Measurements from ENCODE around the gene R3HCC1L.

Gene R3HCC1L

GRCh38 chr10:98276311-98276710 is 141.9 kb downstream of the R3HCC1L start:
- no peak for DNase-seq (ENCODE audit: low read depth in 2 of 2)

GRCh38 chr10:98285416-98285815 is 151.0 kb downstream of the R3HCC1L start:
- no peak for DNase-seq (ENCODE audit: low read depth in 2 of 2)

- DNase-seq (ENCODE audit: low read depth in 2 of 2), result no peak
Observed at GRCh38 chr10:98286419-98286818, 152.0 kb downstream of the R3HCC1L start.

- no peak for DNase-seq (ENCODE audit: low read depth in 2 of 2)
Observed at GRCh38 chr10:98287321-98287720, 152.9 kb downstream of the R3HCC1L start.

GRCh38 chr10:98289802-98290209 is 155.3 kb downstream of the R3HCC1L start:
- no peak for DNase-seq (ENCODE audit: low read depth in 2 of 2)

- DNase-seq (ENCODE audit: low read depth in 2 of 2), result no peak
Observed at GRCh38 chr10:98292971-98293370, 158.5 kb downstream of the R3HCC1L start.

- no peak for DNase-seq (ENCODE audit: low read depth in 2 of 2)
Observed at GRCh38 chr10:98293550-98294269, 159.3 kb downstream of the R3HCC1L start.

- DNase-seq (ENCODE audit: low read depth in 2 of 2), result no peak
Observed at GRCh38 chr10:98294270-98294627, 159.8 kb downstream of the R3HCC1L start.
